ENCODE data around the gene DAP. TPM values are rescaled to one million over a fixed set of nuclear protein-coding genes. Genes with fewer than 3 reads are reported as not detected.
A peak's percentile ranks its signal among the peaks of the same experiment; 100 is the strongest.

DAP gene
- total RNA-seq, 4 donors from 2014 or later, result 2.4 to 11.7 (median 3.6) TPM

DNA sequence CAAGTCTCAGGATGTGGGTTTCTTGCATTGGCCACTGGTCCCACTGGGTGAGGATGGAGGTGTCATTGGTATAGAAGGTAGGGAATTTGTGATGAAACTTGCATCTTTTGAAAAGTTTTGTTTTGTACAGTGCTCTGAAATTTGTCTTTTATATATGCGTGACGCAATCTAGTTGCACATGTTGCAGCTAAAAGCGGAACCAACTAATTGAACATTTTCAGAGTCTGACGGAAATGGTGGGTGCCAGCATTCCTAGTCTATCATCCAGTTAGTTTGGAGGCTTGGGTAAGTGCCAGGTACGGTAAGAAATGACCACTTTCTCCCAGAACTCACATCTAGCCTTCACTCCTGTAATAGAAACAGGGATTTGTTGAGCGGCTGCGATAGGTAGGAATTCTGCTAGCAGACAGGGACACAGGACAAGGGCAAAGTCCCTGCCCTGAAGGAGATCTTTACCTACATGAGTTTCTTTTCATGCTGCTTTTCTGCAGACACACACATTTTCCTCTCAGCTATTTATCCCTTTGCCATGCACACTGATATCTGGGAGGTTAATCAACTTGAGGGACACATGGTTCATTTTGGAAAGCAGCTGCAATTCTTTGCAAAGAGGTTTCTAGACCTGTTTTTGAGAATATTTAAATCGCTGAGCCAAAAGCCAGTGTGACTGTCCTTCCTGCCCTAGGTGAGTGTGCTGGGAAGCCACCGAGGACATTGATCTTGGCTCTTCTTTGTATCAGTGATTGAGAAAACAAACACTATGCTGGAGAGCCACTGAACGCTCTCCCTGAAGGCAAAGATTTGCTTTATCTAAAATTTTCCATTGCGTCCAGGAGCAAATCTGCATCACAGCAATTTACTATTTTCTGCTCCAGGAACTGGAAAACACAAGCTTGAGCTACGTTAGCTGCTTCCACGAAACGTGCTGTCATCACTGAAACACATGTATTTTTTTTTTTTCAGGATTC is 89.7 kb downstream of the DAP start:
- ATAC-seq (no peak), DNase-seq (no peak)
- Histone ChIP-seq H3K27me3 (no peaks in the 10 kb centered on the region), H3K36me3 (no peaks in the 10 kb centered on the region), H3K27ac (no peak overlapping the region), H3K4me3 (no peak overlapping the region), H3K4me1 (peaks cover 8 to 14% of the 10 kb centered on the region in 2 donors), H3K9me3 (no peaks in the 10 kb centered on the region)
- intact Hi-C loops (cut with DNase I; ENCODE audit: low total_unique reads) (no loop called here), in situ Hi-C loops (cut with MboI; ENCODE audit: low sequenced_read_pairs in 4 of 4) (no loop called here)
- TF ChIP-seq, protein P1, sequence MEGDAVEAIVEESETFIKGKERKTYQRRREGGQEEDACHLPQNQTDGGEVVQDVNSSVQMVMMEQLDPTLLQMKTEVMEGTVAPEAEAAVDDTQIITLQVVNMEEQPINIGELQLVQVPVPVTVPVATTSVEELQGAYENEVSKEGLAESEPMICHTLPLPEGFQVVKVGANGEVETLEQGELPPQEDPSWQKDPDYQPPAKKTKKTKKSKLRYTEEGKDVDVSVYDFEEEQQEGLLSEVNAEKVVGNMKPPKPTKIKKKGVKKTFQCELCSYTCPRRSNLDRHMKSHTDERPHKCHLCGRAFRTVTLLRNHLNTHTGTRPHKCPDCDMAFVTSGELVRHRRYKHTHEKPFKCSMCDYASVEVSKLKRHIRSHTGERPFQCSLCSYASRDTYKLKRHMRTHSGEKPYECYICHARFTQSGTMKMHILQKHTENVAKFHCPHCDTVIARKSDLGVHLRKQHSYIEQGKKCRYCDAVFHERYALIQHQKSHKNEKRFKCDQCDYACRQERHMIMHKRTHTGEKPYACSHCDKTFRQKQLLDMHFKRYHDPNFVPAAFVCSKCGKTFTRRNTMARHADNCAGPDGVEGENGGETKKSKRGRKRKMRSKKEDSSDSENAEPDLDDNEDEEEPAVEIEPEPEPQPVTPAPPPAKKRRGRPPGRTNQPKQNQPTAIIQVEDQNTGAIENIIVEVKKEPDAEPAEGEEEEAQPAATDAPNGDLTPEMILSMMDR (IDR thresholded peaks at IDR 0.05 in 4 of 5, conservative IDR thresholded peaks at IDR 0.05 in 1 of 5), result no peak
- no peak for TF ChIP-seq POLR2A (IDR thresholded peaks at IDR 0.05)

DNA sequence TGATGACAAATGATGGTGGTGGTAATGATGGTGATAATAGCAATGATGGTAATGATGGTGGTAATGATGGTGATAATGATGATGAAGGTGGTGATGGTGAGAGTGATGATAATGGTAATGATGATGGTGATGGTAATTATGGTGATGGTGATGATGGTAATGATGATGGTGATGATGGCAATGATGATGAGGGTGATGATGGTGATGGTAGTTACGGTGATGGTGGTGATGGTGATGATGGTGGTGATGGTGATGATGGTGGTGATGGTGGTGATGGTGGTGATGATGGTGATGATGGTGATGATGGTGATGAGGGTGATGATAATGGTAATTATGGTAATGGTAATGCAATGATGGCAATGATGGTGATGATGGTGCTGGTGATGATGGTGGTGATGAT is 91.1 kb downstream of the DAP start:
- H3K4me3 ChIP-seq, result no peak overlapping the region
- intact Hi-C loops (cut with DNase I; ENCODE audit: low total_unique reads), result no loop called here
- ATAC-seq, result no peak
- H3K9me3 ChIP-seq, result no peaks in the 10 kb centered on the region
- TF ChIP-seq, protein P1 (IDR thresholded peaks at IDR 0.05 in 4 of 5, conservative IDR thresholded peaks at IDR 0.05 in 1 of 5), result no peak
- no peak for TF ChIP-seq POLR2A (IDR thresholded peaks at IDR 0.05)
- H3K27ac ChIP-seq, result no peak overlapping the region
- in situ Hi-C loops (cut with MboI; ENCODE audit: low sequenced_read_pairs in 4 of 4), result no loop called here
- H3K36me3 ChIP-seq, result no peaks in the 10 kb centered on the region
- peaks cover 8 to 17% of the 10 kb centered on the region in 2 donors for H3K4me1 ChIP-seq
- DNase-seq, result no peak
- no peaks in the 10 kb centered on the region for H3K27me3 ChIP-seq

DNA sequence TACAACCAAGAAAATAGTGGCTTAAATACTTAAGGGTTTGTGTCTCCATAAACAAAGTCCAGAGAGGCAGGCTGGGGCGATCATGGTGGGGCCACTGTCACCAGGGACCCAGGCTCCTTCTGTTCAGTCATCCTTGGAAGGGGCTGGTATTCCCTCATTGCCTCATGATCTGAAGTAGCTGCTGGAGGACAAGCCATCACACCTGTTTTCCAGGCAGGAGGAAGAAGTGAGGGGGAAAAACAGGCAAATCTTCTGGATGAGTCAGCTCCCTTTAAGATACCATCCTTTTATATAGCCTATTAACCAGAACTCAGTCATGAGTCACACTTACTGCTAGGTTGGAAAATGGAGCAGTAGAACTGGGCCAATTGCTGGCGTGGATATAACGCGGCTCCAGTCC is 92.3 kb downstream of the DAP start:
- H3K27ac ChIP-seq, result no peak overlapping the region
- peaks cover 8 to 19% of the 10 kb centered on the region in 2 donors for H3K4me1 ChIP-seq
- H3K27me3 ChIP-seq, result no peaks in the 10 kb centered on the region
- TF ChIP-seq, protein P1 (IDR thresholded peaks at IDR 0.05 in 4 of 5, conservative IDR thresholded peaks at IDR 0.05 in 1 of 5), result no peak
- no peak for TF ChIP-seq POLR2A (IDR thresholded peaks at IDR 0.05)
- intact Hi-C loops (cut with DNase I; ENCODE audit: low total_unique reads) (no loop called here), in situ Hi-C loops (cut with MboI; ENCODE audit: low sequenced_read_pairs in 4 of 4) (no loop called here)
- no peak overlapping the region for H3K4me3 ChIP-seq
- H3K36me3 ChIP-seq, result no peaks in the 10 kb centered on the region
- ATAC-seq (no peak), DNase-seq (no peak)
- H3K9me3 ChIP-seq, result no peaks in the 10 kb centered on the region

DNA sequence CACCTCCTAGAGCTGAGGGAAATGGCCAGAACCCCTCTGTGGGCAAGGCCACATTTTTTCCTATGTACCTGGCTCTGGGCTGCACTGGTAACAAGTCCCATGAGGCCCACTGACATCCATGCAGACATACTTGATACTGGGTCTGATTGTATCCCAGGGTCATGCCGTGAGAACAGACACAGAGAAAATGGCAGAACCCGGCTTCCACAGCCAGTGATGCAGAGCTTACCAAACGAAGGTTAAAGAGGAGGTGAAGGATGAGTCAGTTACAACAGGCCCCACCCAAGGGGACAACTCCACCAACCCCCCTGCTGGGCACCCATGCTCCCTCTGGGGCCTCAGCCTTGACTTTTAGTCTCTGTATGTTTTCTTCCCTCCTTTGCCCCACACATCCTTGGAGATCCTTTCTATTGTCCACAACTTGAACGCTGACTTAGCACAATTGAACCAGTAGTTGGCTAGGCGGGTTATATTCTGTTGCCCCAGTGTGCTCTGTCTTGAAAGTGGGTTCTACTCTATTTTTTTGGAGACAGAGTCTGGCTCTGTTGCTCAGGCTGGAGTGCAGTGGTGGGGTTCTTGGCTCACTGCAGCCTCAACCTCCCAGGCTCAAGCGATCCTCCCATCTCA is 93.5 kb downstream of the DAP start:
- in situ Hi-C loops (cut with MboI; ENCODE audit: low sequenced_read_pairs in 4 of 4), result no loop called here

More for the DNA sequence above, 93.5 kb downstream of the DAP start:
- Histone ChIP-seq H3K9me3 (no peaks in the 10 kb centered on the region), H3K27me3 (no peaks in the 10 kb centered on the region), H3K27ac (peak overlapping the region in 1 of 4 donors; percentile 3), H3K36me3 (no peaks in the 10 kb centered on the region), H3K4me3 (no peak overlapping the region), H3K4me1 (peaks cover 8 to 24% of the 10 kb centered on the region in 2 donors)
- TF ChIP-seq, protein P1 (IDR thresholded peaks at IDR 0.05 in 4 of 5, conservative IDR thresholded peaks at IDR 0.05 in 1 of 5), result no peak
- TF ChIP-seq POLR2A (IDR thresholded peaks at IDR 0.05), result no peak
- no peak for DNase-seq
- ATAC-seq, result no peak
- intact Hi-C loops (cut with DNase I; ENCODE audit: low total_unique reads), result no loop called here
